Gastroesophageal sphincter (tissue), 4 donors: ENCODE measurements around the gene DAPK1. TPM values are rescaled to one million over a fixed set of nuclear protein-coding genes. Genes with fewer than 3 reads are reported as not detected.

Experiments used
- ATAC-seq: fragments of 150-250 bp; one replicate; pipeline ENCODE4 v1.9.1; 2016; ENCODE audit warnings: mild to moderate bottlenecking, moderate library complexity
- H3K27ac ChIP-seq, 4 donors: fragments of 200-600 bp; sonication (generic) in 3 of 4; 1 replicate in 3 of 4; 2 replicates in 1 of 4; pipeline ENCODE4 v1.5.1; 2016 to 2019
- H3K27me3 ChIP-seq: fragments of 200-600 bp; sonication (generic); one replicate; pipeline ENCODE4 v1.5.1; 2019
- H3K36me3 ChIP-seq, 2 donors: fragments of 200-600 bp; sonication (generic); one replicate each; pipeline ENCODE4 v1.5.1; 2019; ENCODE audit warnings: control low read depth in 1 of 2
- H3K4me1 ChIP-seq, 3 donors: fragments of 200-600 bp; sonication (generic); 1 replicate in 2 of 3; 2 replicates in 1 of 3; pipeline ENCODE4 v1.5.1; 2016 to 2019; ENCODE audit warnings: control low read depth in 2 of 3
- H3K4me3 ChIP-seq, 2 donors: fragments of 200-600 bp; sonication (generic); one replicate each; pipeline ENCODE4 v1.5.1; 2019; ENCODE audit warnings: mild to moderate bottlenecking in 1 of 2, moderate library complexity in 1 of 2
- H3K9me3 ChIP-seq, 3 donors: fragments of 200-600 bp; sonication (generic); one replicate each; pipeline ENCODE4 v1.5.1; 2017 to 2019; ENCODE audit warnings: control low read depth in 2 of 3
- EP300 ChIP-seq: sonication (generic); formaldehyde crosslinking; IDR thresholded peaks from one replicate; pipeline ENCODE4 v1.6.1; 2017; ENCODE audit warnings: antibody characterized with exemption, mild to moderate bottlenecking
- POLR2A ChIP-seq, 2 donors: fragments of 450-650 bp; IDR thresholded peaks; one replicate each; pipeline ENCODE4 v1.6.1; 2017; ENCODE audit warnings: antibody characterized with exemption in 2 of 2, mild to moderate bottlenecking in 2 of 2, moderate library complexity in 1 of 2
- POLR2AphosphoS5 ChIP-seq: sonication (generic); formaldehyde crosslinking; IDR thresholded peaks from one replicate; pipeline ENCODE4 v1.6.1; 2017; ENCODE audit warnings: antibody characterized with exemption
- WGBS, 2 donors: methylation state at CpG; one replicate each; pipeline ENCODE4 v1.1.5; 2018; ENCODE audit warnings: low coverage in 1 of 2; 5-methylcytosine and 5-hydroxymethylcytosine counted together
- total RNA-seq, 4 donors: library from RNA; depleted of rRNA; stranded (reverse); fragments of >200 nt; gene quantifications; one replicate each; pipeline ENCODE4 v1.1.0, GENCODE V29; 2016
- TF ChIP-seq, protein P1 (sequence below), 4 experiments: fragments of 200-600 bp in 2 of 4; fragments of 450-650 bp in 2 of 4; sonication (generic) in 1 of 4; IDR thresholded peaks; one replicate each; pipeline ENCODE4 v1.5.1; 2017 to 2019; ENCODE audit warnings: antibody characterized with exemption in 4 of 4, mild to moderate bottlenecking in 2 of 4, moderate library complexity in 2 of 4

Gene DAPK1
- total RNA-seq, 4 donors from 2014 or later, result 52.3 to 119 (median 75.3) TPM

DNA sequence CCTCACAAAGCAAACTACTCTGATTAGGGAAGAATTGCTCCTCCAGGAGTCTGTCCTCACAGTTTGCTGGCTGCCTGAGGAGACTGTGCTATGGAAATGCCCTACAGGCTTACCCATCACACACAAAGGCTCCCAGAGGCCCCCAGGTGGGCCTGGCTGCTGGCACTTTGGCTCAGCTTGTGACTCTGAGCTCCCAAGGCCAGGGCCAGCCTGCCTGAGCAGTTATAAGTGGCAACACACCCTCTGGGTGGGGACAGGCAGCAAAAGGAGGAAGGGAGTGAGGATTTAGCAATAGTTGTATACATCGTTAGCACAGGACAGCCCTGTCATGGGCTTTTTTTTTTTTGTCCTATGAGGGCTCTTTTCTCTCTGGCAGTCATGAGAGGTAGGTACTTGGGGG lies 103.5 kb downstream of the DAPK1 start:
- Histone ChIP-seq H3K36me3 (peaks cover 0 to 14% of the 10 kb centered on the region in 2 donors), H3K27ac (peak overlapping the region in 3 of 4 donors; percentile 61 to 82 (median 81)), H3K27me3 (no peaks in the 10 kb centered on the region), H3K4me3 (no peak overlapping the region), H3K9me3 (no peaks in the 10 kb centered on the region), H3K4me1 (peaks cover 21 to 92% (median 31%) of the 10 kb centered on the region in 3 donors)
- TF ChIP-seq, protein P1, sequence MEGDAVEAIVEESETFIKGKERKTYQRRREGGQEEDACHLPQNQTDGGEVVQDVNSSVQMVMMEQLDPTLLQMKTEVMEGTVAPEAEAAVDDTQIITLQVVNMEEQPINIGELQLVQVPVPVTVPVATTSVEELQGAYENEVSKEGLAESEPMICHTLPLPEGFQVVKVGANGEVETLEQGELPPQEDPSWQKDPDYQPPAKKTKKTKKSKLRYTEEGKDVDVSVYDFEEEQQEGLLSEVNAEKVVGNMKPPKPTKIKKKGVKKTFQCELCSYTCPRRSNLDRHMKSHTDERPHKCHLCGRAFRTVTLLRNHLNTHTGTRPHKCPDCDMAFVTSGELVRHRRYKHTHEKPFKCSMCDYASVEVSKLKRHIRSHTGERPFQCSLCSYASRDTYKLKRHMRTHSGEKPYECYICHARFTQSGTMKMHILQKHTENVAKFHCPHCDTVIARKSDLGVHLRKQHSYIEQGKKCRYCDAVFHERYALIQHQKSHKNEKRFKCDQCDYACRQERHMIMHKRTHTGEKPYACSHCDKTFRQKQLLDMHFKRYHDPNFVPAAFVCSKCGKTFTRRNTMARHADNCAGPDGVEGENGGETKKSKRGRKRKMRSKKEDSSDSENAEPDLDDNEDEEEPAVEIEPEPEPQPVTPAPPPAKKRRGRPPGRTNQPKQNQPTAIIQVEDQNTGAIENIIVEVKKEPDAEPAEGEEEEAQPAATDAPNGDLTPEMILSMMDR (IDR thresholded peaks at IDR 0.05), result no peak
- TF ChIP-seq EP300 (no peak), POLR2AphosphoS5 (no peak), POLR2A (IDR thresholded peaks at IDR 0.05) (no peak)
- ATAC-seq, result peak; percentile 59
- 50% methylated on average over 1 of the region's 1 CpG; no CpG with 5 or more reads in 1 of the 2 donors for WGBS, 2 donors

DNA sequence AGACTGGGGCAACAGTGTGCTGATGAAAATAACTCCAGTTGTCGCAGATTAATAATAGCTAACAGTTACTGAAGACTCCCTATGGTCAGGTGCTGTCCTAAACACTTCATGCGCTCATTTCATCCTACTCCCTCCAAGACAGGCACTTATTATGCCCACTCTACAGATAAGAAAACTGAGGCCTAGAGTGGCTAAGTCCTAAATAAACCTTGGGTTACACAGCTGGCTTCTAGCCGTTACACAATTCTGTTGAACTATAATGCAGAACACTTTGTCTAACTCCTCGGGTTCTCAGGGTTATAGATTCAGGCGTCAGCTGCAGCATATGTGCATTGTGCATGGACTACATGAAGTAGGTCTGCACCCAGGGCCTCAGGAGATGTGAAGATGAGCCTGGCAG lies 103.9 kb downstream of the DAPK1 start:
- no peak for ATAC-seq
- peak overlapping the region in 3 of 4 donors; percentile 18 to 82 (median 81) for H3K27ac ChIP-seq
- H3K4me1 ChIP-seq, result peaks cover 21 to 92% (median 27%) of the 10 kb centered on the region in 3 donors
- 17 to 86% methylated on average over 1 to 2 of the region's 5 CpGs for WGBS, 2 donors
- no peaks in the 10 kb centered on the region for H3K27me3 ChIP-seq
- H3K36me3 ChIP-seq, result peaks cover 0 to 14% of the 10 kb centered on the region in 2 donors
- no peak overlapping the region for H3K4me3 ChIP-seq
- H3K9me3 ChIP-seq, result no peaks in the 10 kb centered on the region
- no peak for TF ChIP-seq EP300
- no peak for TF ChIP-seq POLR2A (IDR thresholded peaks at IDR 0.05)
- TF ChIP-seq, protein P1 (IDR thresholded peaks at IDR 0.05), result no peak
- TF ChIP-seq POLR2AphosphoS5, result no peak

DNA sequence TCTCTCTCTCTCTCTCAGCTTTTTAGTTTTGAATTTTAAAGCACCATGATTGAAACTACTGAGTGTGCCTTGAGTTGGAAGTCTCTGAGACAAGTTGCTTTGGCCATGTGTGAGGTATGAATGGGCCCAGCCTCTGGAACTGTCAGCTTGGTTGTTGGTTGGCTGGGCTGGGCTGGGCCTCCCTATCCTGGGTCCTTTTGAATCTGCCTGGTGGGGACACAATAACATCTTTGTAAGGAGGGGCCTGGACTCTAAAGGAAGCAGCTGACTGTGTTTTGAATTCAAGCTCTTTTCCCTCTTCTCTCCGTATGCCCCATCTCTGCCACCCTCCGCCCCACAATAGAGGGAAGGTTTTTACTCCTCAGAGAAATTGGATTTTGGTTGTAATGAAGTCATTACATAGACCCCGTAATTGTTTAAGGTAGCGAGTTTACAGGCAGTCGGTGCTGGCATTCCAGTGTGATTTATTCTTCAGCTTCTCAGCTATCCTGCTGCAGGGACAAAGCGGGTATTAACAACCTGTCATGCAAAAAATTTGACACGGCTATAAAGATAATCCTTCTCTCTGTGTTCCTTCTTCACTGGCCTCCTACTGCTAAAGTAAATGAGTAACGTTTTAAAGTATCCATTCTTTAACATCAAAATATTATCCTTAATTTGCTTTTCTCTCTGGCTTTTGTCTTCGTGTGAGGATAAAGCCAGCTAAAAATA lies 105.4 kb downstream of the DAPK1 start:
- no peaks in the 10 kb centered on the region for H3K9me3 ChIP-seq
- TF ChIP-seq, protein P1 (IDR thresholded peaks at IDR 0.05), result no peak
- TF ChIP-seq POLR2A (IDR thresholded peaks at IDR 0.05) (no peak), EP300 (no peak), POLR2AphosphoS5 (no peak)
- peaks cover 15 to 91% (median 17%) of the 10 kb centered on the region in 3 donors for H3K4me1 ChIP-seq
- peak overlapping the region in 3 of 4 donors; percentile 18 to 82 (median 58) for H3K27ac ChIP-seq
- H3K4me3 ChIP-seq, result no peak overlapping the region
- H3K27me3 ChIP-seq, result no peaks in the 10 kb centered on the region
- no peak for ATAC-seq
- H3K36me3 ChIP-seq, result peaks cover 0 to 19% of the 10 kb centered on the region in 2 donors
- WGBS, 2 donors, result 29 to 49% methylated on average over 9 of the region's 9 CpGs

- 81 to 100% methylated on average over 2 to 6 of the region's 7 CpGs for WGBS, 2 donors
- Histone ChIP-seq H3K36me3 (peaks cover 0 to 28% of the 10 kb centered on the region in 2 donors), H3K27ac (peak overlapping the region in 2 of 4 donors; percentile 18 to 58), H3K9me3 (no peaks in the 10 kb centered on the region), H3K4me3 (no peak overlapping the region), H3K4me1 (peaks cover 12 to 90% (median 15%) of the 10 kb centered on the region in 3 donors), H3K27me3 (no peaks in the 10 kb centered on the region)
- no peak for TF ChIP-seq EP300
- no peak for TF ChIP-seq POLR2A (IDR thresholded peaks at IDR 0.05)
- TF ChIP-seq, protein P1 (IDR thresholded peaks at IDR 0.05), result no peak
- TF ChIP-seq POLR2AphosphoS5, result no peak
- ATAC-seq, result no peak
These were observed 106.3 kb downstream of the DAPK1 start for GRCh38 chr9:87603854-87604490.
